ENCODE measurements around the gene YES1. TPM values are rescaled to one million over a fixed set of nuclear protein-coding genes. Genes with fewer than 3 reads are reported as not detected.

Gene YES1
- total RNA-seq, 1 donor from 2014 or later = 209 TPM

DNA sequence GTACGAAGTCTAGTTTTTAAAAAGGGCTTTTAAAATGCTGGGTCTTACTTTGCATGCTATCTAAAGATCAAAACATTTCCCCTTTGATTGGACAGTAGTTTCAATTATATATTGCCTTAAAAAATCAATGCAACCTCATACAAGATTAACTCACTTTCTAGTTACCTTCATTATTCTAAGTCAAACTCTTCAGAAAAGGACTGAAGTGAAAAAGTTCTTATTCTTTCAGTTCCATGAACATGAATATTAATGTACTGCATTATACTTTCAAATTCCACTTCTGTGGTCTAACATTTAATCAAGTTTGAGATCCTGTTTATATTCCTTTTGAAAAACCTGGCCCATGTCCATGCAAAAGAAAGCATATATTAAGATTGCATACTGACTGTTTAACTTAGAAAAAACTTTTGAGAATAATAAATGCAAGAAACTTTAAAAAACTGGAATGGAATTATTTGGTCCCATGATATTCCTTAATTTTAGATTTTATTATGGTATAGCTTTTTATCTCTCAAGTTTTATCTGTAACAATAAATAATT is 88.4 kb downstream of the YES1 start:
- Histone ChIP-seq H3K36me3 (peaks cover 14% of the 10 kb centered on the region), H3K4me2 (no peak overlapping the region), H3K79me2 (ENCODE audit: low read depth) (no peaks in the 10 kb centered on the region), H3K27me3 (no peaks in the 10 kb centered on the region), H2AFZ (replicated peaks) (no peak overlapping the region), H3K9ac (no peak overlapping the region), H3K27ac (no peak overlapping the region), H4K20me1 (ENCODE audit: low read depth) (no peaks in the 10 kb centered on the region), H3F3A (ENCODE audit: low read depth) (peaks cover 4% of the 10 kb centered on the region), H3K4me3 (no peak overlapping the region), H3K4me1 (no peaks in the 10 kb centered on the region), H3K9me3 (ENCODE audit: low read depth) (no peaks in the 10 kb centered on the region)
- Mint-ChIP-seq H3K36me3 (peaks cover 34% of the 10 kb centered on the region), H3K4me1 (no peaks in the 10 kb centered on the region), H3K4me3 (no peak overlapping the region), H3K27ac (no peak overlapping the region), H3K9me3 (no peaks in the 10 kb centered on the region), H3K27me3 (ENCODE audit: insufficient read depth, low read depth) (no peaks in the 10 kb centered on the region)
- TF ChIP-seq EZH2phosphoT487 (IDR thresholded peaks at IDR 0.05) = no peak
- TF ChIP-seq, protein P1, sequence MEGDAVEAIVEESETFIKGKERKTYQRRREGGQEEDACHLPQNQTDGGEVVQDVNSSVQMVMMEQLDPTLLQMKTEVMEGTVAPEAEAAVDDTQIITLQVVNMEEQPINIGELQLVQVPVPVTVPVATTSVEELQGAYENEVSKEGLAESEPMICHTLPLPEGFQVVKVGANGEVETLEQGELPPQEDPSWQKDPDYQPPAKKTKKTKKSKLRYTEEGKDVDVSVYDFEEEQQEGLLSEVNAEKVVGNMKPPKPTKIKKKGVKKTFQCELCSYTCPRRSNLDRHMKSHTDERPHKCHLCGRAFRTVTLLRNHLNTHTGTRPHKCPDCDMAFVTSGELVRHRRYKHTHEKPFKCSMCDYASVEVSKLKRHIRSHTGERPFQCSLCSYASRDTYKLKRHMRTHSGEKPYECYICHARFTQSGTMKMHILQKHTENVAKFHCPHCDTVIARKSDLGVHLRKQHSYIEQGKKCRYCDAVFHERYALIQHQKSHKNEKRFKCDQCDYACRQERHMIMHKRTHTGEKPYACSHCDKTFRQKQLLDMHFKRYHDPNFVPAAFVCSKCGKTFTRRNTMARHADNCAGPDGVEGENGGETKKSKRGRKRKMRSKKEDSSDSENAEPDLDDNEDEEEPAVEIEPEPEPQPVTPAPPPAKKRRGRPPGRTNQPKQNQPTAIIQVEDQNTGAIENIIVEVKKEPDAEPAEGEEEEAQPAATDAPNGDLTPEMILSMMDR (IDR thresholded peaks at IDR 0.05) = no peak
- no peak for DNase-seq (ENCODE audit: low spot score)

DNA sequence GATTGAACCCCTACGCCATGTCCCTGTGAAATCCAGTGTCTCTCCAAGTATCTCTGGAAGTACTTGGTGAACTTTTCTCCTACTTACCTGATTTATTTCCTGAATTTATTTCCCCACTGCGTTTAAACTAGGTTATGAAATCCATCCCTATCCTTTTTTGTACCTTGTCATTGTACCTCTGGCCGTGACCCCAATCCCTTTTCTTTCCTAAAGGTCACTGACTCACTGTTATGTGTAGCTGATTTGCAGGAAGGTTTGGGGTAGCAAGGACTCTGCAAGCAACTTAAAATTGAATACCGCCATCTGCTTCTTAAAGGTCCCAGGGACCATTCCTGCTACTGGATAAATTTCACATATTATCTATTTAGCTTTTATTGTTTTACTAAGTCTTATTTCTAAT is 95.0 kb downstream of the YES1 start:
- no peaks in the 10 kb centered on the region for H3K27me3 ChIP-seq
- peaks cover 2% of the 10 kb centered on the region for H3K36me3 ChIP-seq
- no peak overlapping the region for H3K4me3 Mint-ChIP-seq
- H3K27ac ChIP-seq = no peak overlapping the region
- H3K4me2 ChIP-seq = no peak overlapping the region
- H3F3A ChIP-seq (ENCODE audit: low read depth) = peaks cover 14% of the 10 kb centered on the region
- H3K9ac ChIP-seq = no peak overlapping the region
- H3K79me2 ChIP-seq (ENCODE audit: low read depth) = no peaks in the 10 kb centered on the region
- H3K9me3 ChIP-seq (ENCODE audit: low read depth) = no peaks in the 10 kb centered on the region
- no peaks in the 10 kb centered on the region for H3K4me1 Mint-ChIP-seq
- no peaks in the 10 kb centered on the region for H3K4me1 ChIP-seq
- no peaks in the 10 kb centered on the region for H3K9me3 Mint-ChIP-seq
- no peak for DNase-seq (ENCODE audit: low spot score)
- peaks cover 3% of the 10 kb centered on the region for H3K36me3 Mint-ChIP-seq
- no peak overlapping the region for H2AFZ ChIP-seq (replicated peaks)
- H3K4me3 ChIP-seq = no peak overlapping the region
- TF ChIP-seq, protein P1 (IDR thresholded peaks at IDR 0.05) = no peak
- TF ChIP-seq EZH2phosphoT487 (IDR thresholded peaks at IDR 0.05) = no peak
- H4K20me1 ChIP-seq (ENCODE audit: low read depth) = no peaks in the 10 kb centered on the region
- no peaks in the 10 kb centered on the region for H3K27me3 Mint-ChIP-seq (ENCODE audit: insufficient read depth, low read depth)
- no peak overlapping the region for H3K27ac Mint-ChIP-seq

GRCh38 chr18:715626-716025 is 96.4 kb downstream of the YES1 start:
- peaks cover 5% of the 10 kb centered on the region for H3K4me1 Mint-ChIP-seq
- peaks cover 2% of the 10 kb centered on the region for H3K36me3 Mint-ChIP-seq
- no peaks in the 10 kb centered on the region for H3K9me3 Mint-ChIP-seq
- Histone ChIP-seq H3K9ac (no peak overlapping the region), H3F3A (ENCODE audit: low read depth) (peaks cover 14% of the 10 kb centered on the region), H3K79me2 (ENCODE audit: low read depth) (peaks cover 9% of the 10 kb centered on the region), H2AFZ (replicated peaks) (no peak overlapping the region), H4K20me1 (ENCODE audit: low read depth) (no peaks in the 10 kb centered on the region), H3K27ac (no peak overlapping the region), H3K36me3 (no peaks in the 10 kb centered on the region), H3K27me3 (no peaks in the 10 kb centered on the region), H3K4me3 (no peak overlapping the region), H3K4me2 (no peak overlapping the region), H3K9me3 (ENCODE audit: low read depth) (no peaks in the 10 kb centered on the region), H3K4me1 (no peaks in the 10 kb centered on the region)
- H3K4me3 Mint-ChIP-seq = no peak overlapping the region
- DNase-seq (ENCODE audit: low spot score) = no peak
- H3K27me3 Mint-ChIP-seq (ENCODE audit: insufficient read depth, low read depth) = no peaks in the 10 kb centered on the region
- TF ChIP-seq, protein P1 (IDR thresholded peaks at IDR 0.05) = no peak
- TF ChIP-seq EZH2phosphoT487 (IDR thresholded peaks at IDR 0.05) (no peak), EZH2 (IDR thresholded peaks at IDR 0.05) (no peak)
- no peak overlapping the region for H3K27ac Mint-ChIP-seq
